Ascending aorta (tissue), 2 donors: ENCODE results near the gene HOXC4. TPM values are rescaled to one million over a fixed set of nuclear protein-coding genes. Genes with fewer than 3 reads are reported as not detected.

Experiments
- DNase-seq, 2 donors: peaks; one replicate each; pipeline ENCODE4 v3.0.0-alpha.2; 2019; ENCODE audit warnings: low spot score in 2 of 2
- H3K27ac ChIP-seq, 2 donors: fragments of 200-600 bp; sonication (generic); one replicate each; pipeline ENCODE4 v1.5.1; 2016 to 2017; ENCODE audit warnings: mild to moderate bottlenecking in 1 of 2
- H3K27me3 ChIP-seq: fragments of 200-600 bp; sonication (generic); one replicate; pipeline ENCODE4 v1.5.1; 2017
- H3K36me3 ChIP-seq, 2 donors: fragments of 200-600 bp; sonication (generic); one replicate each; pipeline ENCODE4 v1.5.1; 2016
- H3K4me1 ChIP-seq, 2 donors: fragments of 200-600 bp; sonication (generic); one replicate each; pipeline ENCODE4 v1.5.1; 2016 to 2017; ENCODE audit warnings: mild to moderate bottlenecking in 1 of 2
- H3K4me3 ChIP-seq, 2 donors: fragments of 200-600 bp; sonication (generic); one replicate each; pipeline ENCODE4 v1.5.1; 2016 to 2017; ENCODE audit warnings: mild to moderate bottlenecking in 1 of 2
- H3K9me3 ChIP-seq, 2 donors: fragments of 200-600 bp; sonication (generic); one replicate each; pipeline ENCODE4 v1.5.1; 2016
- CTCF ChIP-seq, 3 experiments: fragments of 200-600 bp in 2 of 3; fragments of 450-650 bp in 1 of 3; sonication (generic) in 2 of 3; IDR thresholded peaks; one replicate each; pipeline ENCODE4 v1.5.1; 2016 to 2019; ENCODE audit warnings: antibody characterized with exemption in 3 of 3, mild to moderate bottlenecking in 1 of 3, moderate library complexity in 1 of 3
- intact Hi-C: fragments of 100-400 bp; cut with DNase I; formaldehyde crosslinking; loops from one replicate; pipeline ENCODE4 v1.15.1; 2023
- total RNA-seq: library from RNA; depleted of rRNA; stranded (reverse); fragments of >200 nt; gene quantifications from one replicate; pipeline ENCODE4 v1.1.0, GENCODE V29; 2016

Gene HOXC4
- total RNA-seq, 1 donor from 2014 or later = 0.32 TPM

- intact Hi-C loops = no loop called here
- no peaks in the 10 kb centered on the region for H3K4me1 ChIP-seq
- H3K4me3 ChIP-seq = no peak overlapping the region
- DNase-seq = no peak
- no peaks in the 10 kb centered on the region for H3K36me3 ChIP-seq
- no peak overlapping the region for H3K27ac ChIP-seq
- TF ChIP-seq CTCF (IDR thresholded peaks at IDR 0.05) = no peak
- H3K27me3 ChIP-seq = no peaks in the 10 kb centered on the region
- no peaks in the 10 kb centered on the region for H3K9me3 ChIP-seq
These were observed 12.0 kb downstream of the HOXC4 start for GRCh38 chr12:54065677-54066076.

GRCh38 chr12:54066408-54066807 is 12.8 kb downstream of the HOXC4 start:
- no peak overlapping the region for H3K4me3 ChIP-seq
- intact Hi-C loops = no loop called here
- no peak for TF ChIP-seq CTCF (IDR thresholded peaks at IDR 0.05)

DNA sequence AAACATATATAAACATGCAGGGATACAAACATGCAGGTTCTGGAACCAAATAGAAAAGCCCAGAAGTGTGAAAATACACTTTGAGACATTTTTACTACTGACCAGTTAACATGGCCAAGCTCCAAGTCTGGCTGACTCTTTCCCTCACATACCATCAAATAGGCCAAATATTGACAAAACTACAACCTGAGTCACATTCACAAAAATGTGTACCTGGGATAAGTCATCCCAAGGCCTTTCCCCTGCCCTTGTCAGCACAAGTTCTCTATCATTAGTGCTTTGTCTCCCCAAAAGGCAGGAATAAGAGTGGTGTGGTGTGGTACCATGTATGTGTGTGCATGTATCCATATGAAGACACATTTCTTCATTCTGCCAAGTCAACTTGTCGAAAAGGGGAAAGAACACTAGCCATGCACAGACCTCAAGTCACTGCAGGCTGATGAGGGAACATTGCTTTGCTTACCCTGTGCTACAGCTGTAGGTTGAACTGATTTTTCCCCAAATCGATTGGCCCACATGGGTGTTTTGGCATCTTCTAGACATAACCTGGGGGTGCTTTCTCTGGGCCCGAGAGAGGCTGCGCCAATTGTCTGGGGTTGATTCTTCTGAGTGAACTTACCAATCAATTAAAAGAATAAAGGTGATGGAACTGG is 14.9 kb downstream of the HOXC4 start:
- Histone ChIP-seq H3K27me3 (no peaks in the 10 kb centered on the region), H3K9me3 (no peaks in the 10 kb centered on the region), H3K27ac (no peak overlapping the region), H3K4me1 (no peaks in the 10 kb centered on the region), H3K36me3 (no peaks in the 10 kb centered on the region), H3K4me3 (no peak overlapping the region)
- no peak for TF ChIP-seq CTCF (IDR thresholded peaks at IDR 0.05)
- intact Hi-C loops = no loop called here
- no peak for DNase-seq

More at GRCh38 chr12:54066408-54066807, 12.8 kb downstream of the HOXC4 start:
- DNase-seq = no peak
- no peaks in the 10 kb centered on the region for H3K36me3 ChIP-seq
- H3K27ac ChIP-seq = no peak overlapping the region
- H3K4me1 ChIP-seq = no peaks in the 10 kb centered on the region
- H3K27me3 ChIP-seq = no peaks in the 10 kb centered on the region
- no peaks in the 10 kb centered on the region for H3K9me3 ChIP-seq

DNA sequence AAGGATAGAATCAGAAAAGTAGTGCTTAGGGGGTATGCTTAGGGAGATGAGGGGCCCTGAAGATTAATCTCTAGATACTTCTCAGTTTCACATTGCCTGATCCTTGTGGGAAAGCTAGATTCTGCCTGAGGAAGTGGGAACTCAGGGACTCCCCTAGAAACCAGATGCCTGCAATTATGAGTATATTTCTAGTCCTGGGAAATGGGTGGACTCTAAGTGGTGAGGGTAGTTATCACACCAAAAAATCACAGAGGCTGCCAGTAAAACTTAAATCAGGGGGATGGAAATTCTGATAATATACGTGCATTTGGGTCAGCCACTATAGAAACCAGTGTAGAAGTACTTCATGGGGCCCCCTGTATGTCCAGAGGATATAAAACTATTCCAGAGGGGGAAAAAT is 18.3 kb downstream of the HOXC4 start:
- Histone ChIP-seq H3K4me1 (no peaks in the 10 kb centered on the region), H3K27me3 (no peaks in the 10 kb centered on the region), H3K27ac (no peak overlapping the region), H3K9me3 (no peaks in the 10 kb centered on the region), H3K36me3 (no peaks in the 10 kb centered on the region), H3K4me3 (no peak overlapping the region)
- TF ChIP-seq CTCF (IDR thresholded peaks at IDR 0.05) = no peak
- intact Hi-C loops = no loop called here
- DNase-seq = no peak

DNA sequence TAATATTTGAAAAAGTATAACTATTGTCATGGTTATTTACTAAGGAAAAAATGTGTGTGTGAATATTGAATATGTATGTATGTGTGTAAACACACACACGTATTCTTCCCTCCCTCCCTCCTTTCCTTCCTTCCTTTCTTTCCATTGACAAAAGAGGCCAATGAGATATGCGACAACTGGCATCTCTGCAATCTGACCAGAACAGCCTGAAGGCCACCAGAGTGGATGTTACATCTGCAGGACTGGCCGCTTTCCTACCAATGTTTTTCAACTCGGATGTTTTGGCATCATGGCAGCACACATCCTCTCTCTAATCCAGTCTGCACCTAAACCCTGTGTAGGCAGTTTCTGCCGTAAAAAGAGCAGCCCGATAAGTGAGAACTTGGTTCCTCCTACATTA is 20.7 kb downstream of the HOXC4 start:
- intact Hi-C loops = no loop called here
- Histone ChIP-seq H3K9me3 (no peaks in the 10 kb centered on the region), H3K4me1 (no peaks in the 10 kb centered on the region), H3K27ac (no peak overlapping the region), H3K4me3 (no peak overlapping the region), H3K36me3 (no peaks in the 10 kb centered on the region), H3K27me3 (no peaks in the 10 kb centered on the region)
- DNase-seq = no peak
- TF ChIP-seq CTCF (IDR thresholded peaks at IDR 0.05) = no peak

- no peak for DNase-seq
- Histone ChIP-seq H3K27ac (no peak overlapping the region), H3K36me3 (no peaks in the 10 kb centered on the region), H3K27me3 (no peaks in the 10 kb centered on the region), H3K4me1 (no peaks in the 10 kb centered on the region), H3K4me3 (no peak overlapping the region), H3K9me3 (no peaks in the 10 kb centered on the region)
- intact Hi-C loops = no loop called here
- TF ChIP-seq CTCF (IDR thresholded peaks at IDR 0.05) = no peak
These were observed 21.8 kb downstream of the HOXC4 start for GRCh38 chr12:54075409-54075808.
